Neuronal stem cell (in vitro differentiated cells): ENCODE data around the gene ITGB4.

Experiments
- DNase-seq: peaks from one replicate; pipeline ENCODE4 v3.0.0-alpha.2; 2013; ENCODE audit warnings: low spot score
- H2AFZ ChIP-seq: one replicate; pipeline ENCODE4 v1.6.1; 2013; ENCODE audit warnings: mild to moderate bottlenecking, low read length, inconsistent platforms
- H2AK5ac ChIP-seq: 2 replicates; pipeline ENCODE4 v1.6.1; 2013; ENCODE audit warnings: low read depth, mild to moderate bottlenecking, inconsistent platforms, low read length, moderate library complexity, mixed read lengths
- H2BK120ac ChIP-seq: 2 replicates; pipeline ENCODE4 v1.6.1; 2013; ENCODE audit warnings: low read depth, mild to moderate bottlenecking, inconsistent platforms, low read length, moderate library complexity, mixed read lengths
- H2BK12ac ChIP-seq: one replicate; pipeline ENCODE4 v1.6.1; 2013; ENCODE audit warnings: low read length, inconsistent platforms
- H2BK15ac ChIP-seq: 2 replicates; pipeline ENCODE4 v1.6.1; 2013; ENCODE audit warnings: mild to moderate bottlenecking, low read length, inconsistent platforms, mixed read lengths
- H2BK5ac ChIP-seq: one replicate; pipeline ENCODE4 v1.6.1; 2013; ENCODE audit warnings: inconsistent platforms, mild to moderate bottlenecking, low read length, moderate library complexity
- H3K14ac ChIP-seq: one replicate; pipeline ENCODE4 v1.6.1; 2013; ENCODE audit warnings: low read length, inconsistent platforms
- H3K18ac ChIP-seq: 2 replicates; pipeline ENCODE4 v1.6.1; 2013; ENCODE audit warnings: low read length, inconsistent platforms
- H3K23ac ChIP-seq: 2 replicates; pipeline ENCODE4 v1.6.1; 2013; ENCODE audit warnings: low read depth, mild to moderate bottlenecking, mixed read lengths, low read length, inconsistent platforms; ENCODE audit not compliant: poor library complexity
- H3K27ac ChIP-seq: replicated peaks from 3 replicates; pipeline ENCODE4 v1.5.1; 2013; ENCODE audit warnings: low read length, inconsistent platforms
- H3K27me3 ChIP-seq, 3 experiments: 2 replicates each; pipeline ENCODE4 v1.6.1; 2013; ENCODE audit warnings: low read length in 3 of 3, mild to moderate bottlenecking in 2 of 3, inconsistent platforms in 1 of 3, low read depth in 1 of 3, mixed read lengths in 1 of 3, moderate library complexity in 1 of 3; ENCODE audit not compliant: control insufficient read depth in 3 of 3, insufficient read depth in 3 of 3
- H3K36me3 ChIP-seq, 2 donors: replicated peaks in 1 of 2; 2 replicates each; pipeline ENCODE4 v1.6.1; 2013; ENCODE audit warnings: low read length in 2 of 2; ENCODE audit not compliant: control insufficient read depth in 2 of 2, insufficient read depth in 2 of 2
- H3K4ac ChIP-seq: 2 replicates; pipeline ENCODE4 v1.6.1; 2013; ENCODE audit warnings: inconsistent platforms, mild to moderate bottlenecking, low read length, moderate library complexity
- H3K4me1 ChIP-seq, 2 donors: 1 replicate in 1 of 2; 2 replicates in 1 of 2; pipeline ENCODE4 v1.6.1; 2013; ENCODE audit warnings: low read length in 2 of 2, low read depth in 1 of 2; ENCODE audit not compliant: control insufficient read depth in 2 of 2, insufficient read depth in 1 of 2
- H3K4me2 ChIP-seq: one replicate; pipeline ENCODE4 v1.6.1; 2013; ENCODE audit warnings: mild to moderate bottlenecking, low read length, inconsistent platforms; ENCODE audit not compliant: insufficient read depth, poor library complexity, severe bottlenecking
- H3K4me3 ChIP-seq, 2 donors: 2 replicates each; pipeline ENCODE4 v1.5.1; 2013; ENCODE audit warnings: low read length in 2 of 2, mild to moderate bottlenecking in 2 of 2, inconsistent platforms in 1 of 2, moderate library complexity in 1 of 2
- H3K79me1 ChIP-seq: one replicate; pipeline ENCODE4 v1.6.1; 2013; ENCODE audit warnings: low read depth, mild to moderate bottlenecking, inconsistent platforms, low read length, moderate library complexity
- H3K9ac ChIP-seq: one replicate; pipeline ENCODE4 v1.6.1; 2013; ENCODE audit warnings: mild to moderate bottlenecking, low read depth, low read length, inconsistent platforms; ENCODE audit not compliant: poor library complexity
- H3K9me3 ChIP-seq, 2 donors: replicated peaks in 1 of 2; 2 replicates each; pipeline versions ENCODE3 to v1.6.1; 2013; ENCODE audit warnings: low read length in 2 of 2, mild to moderate bottlenecking in 2 of 2, inconsistent platforms in 1 of 2, low read depth in 1 of 2, mixed read lengths in 1 of 2, moderate library complexity in 1 of 2; ENCODE audit not compliant: control insufficient read depth in 2 of 2, insufficient read depth in 1 of 2
- H4K8ac ChIP-seq: one replicate; pipeline ENCODE4 v1.6.1; 2013; ENCODE audit warnings: low read depth, mild to moderate bottlenecking, inconsistent platforms, low read length, moderate library complexity
- H4K91ac ChIP-seq: one replicate; pipeline ENCODE4 v1.6.1; 2013; ENCODE audit warnings: low read length, low read depth, mild to moderate bottlenecking, inconsistent platforms; ENCODE audit not compliant: poor library complexity
- WGBS, 2 donors: extraction: QIAGEN DNeasy Blood & Tissue Kit; methylation state at CpG; one replicate each; pipeline ENCODE4 v1.1.7; 2013; ENCODE audit warnings: missing lambda C conversion rate in 2 of 2, mixed read lengths in 1 of 2; ENCODE audit not compliant: insufficient read length in 2 of 2, insufficient replicate concordance in 1 of 2; ENCODE audit errors: extremely low coverage in 2 of 2; 5-methylcytosine and 5-hydroxymethylcytosine counted together

ITGB4 gene

DNA sequence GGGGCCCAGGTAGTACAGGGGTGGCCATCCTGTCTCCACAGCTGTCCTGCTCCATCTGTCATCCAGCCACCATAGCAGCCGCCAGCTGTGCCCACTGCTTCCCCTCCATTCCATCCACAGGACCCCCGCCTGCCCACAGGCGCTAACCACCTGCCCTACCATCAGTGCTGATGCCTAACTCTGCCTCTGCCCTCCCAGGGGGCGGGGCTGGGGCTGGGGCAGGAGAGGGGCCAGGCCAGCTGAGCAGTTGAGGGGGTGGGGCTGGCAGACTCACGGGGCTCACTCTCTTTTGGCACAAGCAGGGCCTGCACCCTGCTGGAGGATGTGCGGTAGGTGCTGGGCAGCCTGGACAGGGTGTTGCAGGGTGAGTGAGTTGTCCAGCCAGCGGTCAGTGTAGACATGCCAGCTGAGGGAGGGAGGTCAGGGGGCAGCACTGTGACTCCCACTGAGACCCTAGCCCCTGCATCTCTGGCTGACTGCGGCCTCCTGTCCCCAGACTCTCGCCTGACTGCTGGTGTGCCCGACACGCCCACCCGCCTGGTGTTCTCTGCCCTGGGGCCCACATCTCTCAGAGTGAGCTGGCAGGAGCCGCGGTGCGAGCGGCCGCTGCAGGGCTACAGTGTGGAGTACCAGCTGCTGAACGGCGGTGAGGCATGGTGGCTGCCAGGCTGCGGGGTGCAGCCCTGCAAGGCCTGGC lies 34.1 kb downstream of the ITGB4 start:
- H2BK5ac ChIP-seq, result no peak overlapping the region
- peak overlapping the region; percentile 74 for H3K18ac ChIP-seq
- H3K27me3 ChIP-seq, result peaks cover 0 to 21% (median 5%) of the 10 kb centered on the region in 3 experiments
- H3K4me3 ChIP-seq, result no peak overlapping the region
- H3K9me3 ChIP-seq, result no peaks in the 10 kb centered on the region
- H3K27ac ChIP-seq, result no peak overlapping the region
- H3K79me1 ChIP-seq, result peaks cover 3% of the 10 kb centered on the region
- no peak for DNase-seq
- no peaks in the 10 kb centered on the region for H3K36me3 ChIP-seq
- no peak overlapping the region for H2BK12ac ChIP-seq
- no peak overlapping the region for H3K4ac ChIP-seq
- peaks cover 0 to 5% of the 10 kb centered on the region in 2 donors for H3K4me1 ChIP-seq
- H4K8ac ChIP-seq, result no peak overlapping the region
- WGBS, 2 donors, result no CpG with 5 or more reads among the region's 20 CpGs
- no peak overlapping the region for H2BK15ac ChIP-seq
- H2AK5ac ChIP-seq, result peak overlapping the region; percentile 63
- no peak overlapping the region for H4K91ac ChIP-seq
- H3K14ac ChIP-seq, result no peak overlapping the region
- no peak overlapping the region for H3K4me2 ChIP-seq
- H2BK120ac ChIP-seq, result no peak overlapping the region
- H3K9ac ChIP-seq, result peak overlapping the region; percentile 50
- peak overlapping the region; percentile 43 for H3K23ac ChIP-seq
- H2AFZ ChIP-seq, result no peak overlapping the region

- H2AK5ac ChIP-seq, result peak overlapping the region; percentile 75
- H3K4me2 ChIP-seq, result no peak overlapping the region
- no peaks in the 10 kb centered on the region for H3K9me3 ChIP-seq
- no peaks in the 10 kb centered on the region for H3K36me3 ChIP-seq
- H2BK5ac ChIP-seq, result no peak overlapping the region
- H3K27me3 ChIP-seq, result peaks cover 0 to 15% (median 2%) of the 10 kb centered on the region in 3 experiments
- DNase-seq, result no peak
- peaks cover 0 to 5% of the 10 kb centered on the region in 2 donors for H3K4me1 ChIP-seq
- H4K8ac ChIP-seq, result peak overlapping the region; percentile 82
- H4K91ac ChIP-seq, result no peak overlapping the region
- no peak overlapping the region for H2BK120ac ChIP-seq
- no peak overlapping the region for H2BK12ac ChIP-seq
- H3K4ac ChIP-seq, result no peak overlapping the region
- no peak overlapping the region for H3K23ac ChIP-seq
- WGBS, 2 donors, result no CpG with 5 or more reads among the region's 2 CpGs
- no peak overlapping the region for H2AFZ ChIP-seq
- H2BK15ac ChIP-seq, result peak overlapping the region; percentile 85
- peak overlapping the region; percentile 48 for H3K18ac ChIP-seq
- H3K4me3 ChIP-seq, result no peak overlapping the region
- H3K27ac ChIP-seq, result no peak overlapping the region
- H3K14ac ChIP-seq, result no peak overlapping the region
- peak overlapping the region; percentile 44 for H3K9ac ChIP-seq
- H3K79me1 ChIP-seq, result peaks cover 3% of the 10 kb centered on the region
These were observed 34.7 kb downstream of the ITGB4 start for GRCh38 chr17:75755990-75756389.

- Histone ChIP-seq H3K36me3 (no peaks in the 10 kb centered on the region), H3K4me2 (no peak overlapping the region), H2BK12ac (no peak overlapping the region), H2BK120ac (no peak overlapping the region), H3K14ac (no peak overlapping the region), H3K4ac (no peak overlapping the region), H3K79me1 (peaks cover 3% of the 10 kb centered on the region), H3K9me3 (no peaks in the 10 kb centered on the region), H3K27ac (no peak overlapping the region), H3K4me3 (no peak overlapping the region), H2BK5ac (peak overlapping the region; percentile 75), H2BK15ac (peak overlapping the region; percentile 85), H3K27me3 (peaks cover 0 to 11% (median 2%) of the 10 kb centered on the region in 3 experiments), H2AFZ (no peak overlapping the region), H3K9ac (peak overlapping the region; percentile 44), H3K23ac (peak overlapping the region; percentile 55), H3K4me1 (peaks cover 0 to 5% of the 10 kb centered on the region in 2 donors), H2AK5ac (peak overlapping the region; percentile 75), H4K8ac (peak overlapping the region; percentile 82), H3K18ac (peak overlapping the region; percentile 48), H4K91ac (no peak overlapping the region)
- DNase-seq, result no peak
- WGBS, 2 donors, result no CpG with 5 or more reads among the region's 29 CpGs
These were observed 35.3 kb downstream of the ITGB4 start for GRCh38 chr17:75756451-75757085.

DNA sequence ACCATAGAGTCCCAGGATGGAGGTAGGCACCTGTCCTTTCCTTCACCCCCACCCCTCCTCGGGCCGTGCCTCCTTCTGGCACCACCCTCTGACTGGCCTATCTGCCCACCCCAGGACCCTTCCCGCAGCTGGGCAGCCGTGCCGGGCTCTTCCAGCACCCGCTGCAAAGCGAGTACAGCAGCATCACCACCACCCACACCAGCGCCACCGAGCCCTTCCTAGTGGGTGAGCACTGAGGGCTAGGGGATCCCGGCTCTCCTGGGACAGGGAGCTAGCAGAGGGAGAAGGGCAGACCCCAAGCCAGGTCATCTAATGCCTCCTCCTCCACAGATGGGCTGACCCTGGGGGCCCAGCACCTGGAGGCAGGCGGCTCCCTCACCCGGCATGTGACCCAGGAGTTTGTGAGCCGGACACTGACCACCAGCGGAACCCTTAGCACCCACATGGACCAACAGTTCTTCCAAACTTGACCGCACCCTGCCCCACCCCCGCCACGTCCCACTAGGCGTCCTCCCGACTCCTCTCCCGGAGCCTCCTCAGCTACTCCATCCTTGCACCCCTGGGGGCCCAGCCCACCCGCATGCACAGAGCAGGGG lies 35.9 kb downstream of the ITGB4 start:
- Histone ChIP-seq H3K14ac (no peak overlapping the region), H2BK12ac (no peak overlapping the region), H3K4me3 (no peak overlapping the region), H3K27me3 (peaks cover 0 to 11% (median 2%) of the 10 kb centered on the region in 3 experiments), H3K36me3 (no peaks in the 10 kb centered on the region), H3K9me3 (no peaks in the 10 kb centered on the region), H2BK5ac (peak overlapping the region; percentile 75), H3K18ac (no peak overlapping the region), H3K4me2 (no peak overlapping the region), H2AFZ (no peak overlapping the region), H2AK5ac (no peak overlapping the region), H3K27ac (no peak overlapping the region), H2BK120ac (no peak overlapping the region), H2BK15ac (no peak overlapping the region), H3K4me1 (peaks cover 0 to 5% of the 10 kb centered on the region in 2 donors), H3K4ac (no peak overlapping the region), H3K9ac (peak overlapping the region; percentile 44), H3K79me1 (peaks cover 3% of the 10 kb centered on the region), H4K91ac (no peak overlapping the region), H3K23ac (peak overlapping the region; percentile 55), H4K8ac (peak overlapping the region; percentile 86)
- WGBS, 2 donors, result no CpG with 5 or more reads among the region's 21 CpGs
- no peak for DNase-seq
